B cell (primary cell): ENCODE results near the gene RBM19. TPM values are rescaled to one million over a fixed set of nuclear protein-coding genes. Genes with fewer than 3 reads are reported as not detected.

ENCODE experiments used
- ATAC-seq: fragments of 200-7000 bp; cut with Tn5 transposase; one replicate; pipeline ENCODE4 v1.10.0; 2021; ENCODE audit warnings: low read depth, mild to moderate bottlenecking, moderate number of reproducible peaks, moderate library complexity
- CTCF ChIA-PET: fragments of 350-600 bp; sonication (Branson Sonifier 250); formaldehyde crosslinking; loops from one replicate; lab custom pipeline; 2021; ENCODE audit warnings: antibody characterized with exemption, inconsistent platforms; lab: Charles Lee
- POLR2A ChIA-PET: fragments of 350-600 bp; sonication (Branson Sonifier 250); formaldehyde crosslinking; loops from one replicate; lab custom pipeline; 2021; ENCODE audit warnings: antibody characterized with exemption; lab: Charles Lee
- DNase-seq: peaks from one replicate; pipeline ENCODE4 v3.0.0; 2013
- H2AFZ ChIP-seq: 2 replicates; pipeline ENCODE4 v1.6.1; 2012; ENCODE audit warnings: mild to moderate bottlenecking, low read depth, low read length; ENCODE audit not compliant: insufficient read depth, poor library complexity, severe bottlenecking
- H3K27ac ChIP-seq, 2 donors: 1 replicate in 1 of 2; 2 replicates in 1 of 2; pipeline ENCODE4 v1.5.1; 2012 to 2013; ENCODE audit warnings: low read length in 2 of 2, mild to moderate bottlenecking in 2 of 2, moderate library complexity in 1 of 2
- H3K27me3 ChIP-seq, 4 experiments: fragments of 200-600 bp in 1 of 4; sonication (generic) in 1 of 4; replicated peaks in 1 of 4; 1 replicate in 2 of 4; 2 replicates in 2 of 4; pipeline versions ENCODE4 v1.6.1 to v1.7.0; 2013 to 2016; ENCODE audit warnings: low read length in 3 of 4, mild to moderate bottlenecking in 2 of 4, mixed read lengths in 1 of 4, moderate library complexity in 1 of 4; ENCODE audit not compliant: insufficient read depth in 4 of 4, control insufficient read depth in 3 of 4; ENCODE audit errors: control extremely low read depth in 1 of 4
- H3K36me3 ChIP-seq, 2 experiments: replicated peaks in 1 of 2; 1 replicate in 1 of 2; 2 replicates in 1 of 2; pipeline versions ENCODE4 v1.6.1 to v1.7.1; 2013; ENCODE audit warnings: low read length in 1 of 2; ENCODE audit not compliant: insufficient read depth in 2 of 2, control insufficient read depth in 1 of 2; ENCODE audit errors: control extremely low read depth in 1 of 2, extremely low read depth in 1 of 2
- H3K4me1 ChIP-seq, 2 donors: fragments of 200-600 bp in 1 of 2; sonication (generic) in 1 of 2; 1 replicate in 1 of 2; 2 replicates in 1 of 2; pipeline versions ENCODE4 v1.5.1 to v1.6.1; 2013 to 2017; ENCODE audit warnings: low read length in 2 of 2; ENCODE audit not compliant: control insufficient read depth in 2 of 2, insufficient read depth in 2 of 2
- H3K4me2 ChIP-seq: replicated peaks from 2 replicates; pipeline ENCODE3; 2012; ENCODE audit warnings: mild to moderate bottlenecking, low read depth, low read length; ENCODE audit not compliant: poor library complexity, severe bottlenecking
- H3K4me3 ChIP-seq, 5 experiments: fragments of 200-600 bp in 1 of 5; sonication (generic) in 1 of 5; 1 replicate in 3 of 5; 2 replicates in 2 of 5; pipeline versions ENCODE4 v1.5.1 to v1.7.0; 2011 to 2016; ENCODE audit warnings: low read length in 4 of 5, mild to moderate bottlenecking in 4 of 5, low read depth in 2 of 5, control low read depth in 1 of 5, moderate library complexity in 1 of 5; ENCODE audit not compliant: insufficient read depth in 1 of 5; ENCODE audit errors: control extremely low read depth in 1 of 5, extremely low read depth in 1 of 5
- H3K79me2 ChIP-seq: fragments of 200-600 bp; sonication (generic); one replicate; pipeline ENCODE4 v1.6.0; 2016; ENCODE audit warnings: low read length; ENCODE audit not compliant: control insufficient read depth, insufficient read depth
- H3K9ac ChIP-seq: fragments of 200-600 bp; sonication (generic); 2 replicates; pipeline ENCODE4 v1.6.1; 2017; ENCODE audit warnings: mild to moderate bottlenecking, low read length, moderate library complexity
- H3K9me3 ChIP-seq, 3 donors: one replicate each; pipeline versions ENCODE4 v1.6.1 to v1.7.1; 2013; ENCODE audit warnings: low read length in 2 of 3; ENCODE audit not compliant: control insufficient read depth in 2 of 3, insufficient read depth in 1 of 3; ENCODE audit errors: control extremely low read depth in 1 of 3
- H4K20me1 ChIP-seq: 2 replicates; pipeline ENCODE4 v1.6.0; 2012; ENCODE audit warnings: mild to moderate bottlenecking, low read length; ENCODE audit not compliant: insufficient read depth, control insufficient read depth, poor library complexity, severe bottlenecking
- H3K27ac Mint-ChIP-seq: one replicate; pipeline ENCODE4 v1.8.0; 2021; ENCODE audit warnings: mixed read lengths
- H3K27me3 Mint-ChIP-seq: one replicate; pipeline ENCODE4 v1.8.0; 2021; ENCODE audit warnings: mixed read lengths
- H3K4me1 Mint-ChIP-seq: one replicate; pipeline ENCODE4 v1.8.0; 2021; ENCODE audit warnings: mixed read lengths
- H3K4me3 Mint-ChIP-seq: one replicate; pipeline ENCODE4 v1.8.0; 2021; ENCODE audit warnings: mixed read lengths
- H3K9me3 Mint-ChIP-seq: one replicate; pipeline ENCODE4 v1.8.0; 2022; ENCODE audit warnings: mixed read lengths; ENCODE audit not compliant: insufficient read depth
- CTCF ChIP-seq: fragments of 200-600 bp; IDR thresholded peaks from one replicate; pipeline ENCODE4 v1.8.0; 2022; ENCODE audit warnings: antibody characterized with exemption, mild to moderate bottlenecking
- EZH2 ChIP-seq: IDR thresholded peaks from 2 replicates; pipeline ENCODE4 v1.6.1; 2012; ENCODE audit warnings: borderline replicate concordance, low read depth, mild to moderate bottlenecking, moderate library complexity, low read length; ENCODE audit not compliant: insufficient read depth, poor library complexity, severe bottlenecking
- WGBS: methylation state at CpG from one replicate; pipeline ENCODE4 v1.1.5; 2013; ENCODE audit warnings: missing lambda C conversion rate; ENCODE audit not compliant: insufficient coverage; 5-methylcytosine and 5-hydroxymethylcytosine counted together
- intact Hi-C: fragments of 100-400 bp; cut with micrococcal nuclease; formaldehyde crosslinking; loops from one replicate; pipeline ENCODE4 v1.10.0; 2022
- polyA plus RNA-seq: library from polyadenylated mRNA; depleted of rRNA; stranded (reverse); fragments of >200 nt; gene quantifications from 2 replicates; pipeline ENCODE4 v1.2.3, GENCODE V29; 2012
- total RNA-seq, 2 donors: library from RNA; stranded (reverse); fragments of 120-200 nt in 1 of 2; gene quantifications; 1 replicate in 1 of 2; 2 replicates in 1 of 2; pipeline versions ENCODE4 v1.2.3 to v1.2.4, GENCODE V29; 2013 to 2022

The RBM19 gene
- total and polyA plus RNA-seq, 2 donors (not counting 1 experiment from before 2014, with no cell fraction given): 43.1 to 90.0 TPM

GRCh38 chr12:113880988-113881962 lies 84.8 kb downstream of the RBM19 start:
- Histone ChIP-seq H3K9me3 (peaks cover 0 to 2% (median 0%) of the 10 kb centered on the region in 3 donors), H3K4me2 (no peak overlapping the region), H3K4me1 (no peaks in the 10 kb centered on the region), H3K79me2 (no peaks in the 10 kb centered on the region), H3K27me3 (no peaks in the 10 kb centered on the region), H3K9ac (no peak overlapping the region), H4K20me1 (no peaks in the 10 kb centered on the region), H3K4me3 (no peak overlapping the region), H2AFZ (no peak overlapping the region), H3K27ac (no peak overlapping the region), H3K36me3 (peaks cover 0 to 17% of the 10 kb centered on the region in 2 experiments)
- H3K27me3 Mint-ChIP-seq: no peaks in the 10 kb centered on the region
- intact Hi-C loops: no loop called here
- no peak for TF ChIP-seq CTCF
- no peak for TF ChIP-seq EZH2
- no peak overlapping the region for H3K27ac Mint-ChIP-seq
- CTCF ChIA-PET: no interaction called here
- ATAC-seq (no peak), DNase-seq (no peak)
- no peaks in the 10 kb centered on the region for H3K9me3 Mint-ChIP-seq
- no peaks in the 10 kb centered on the region for H3K4me1 Mint-ChIP-seq
- POLR2A ChIA-PET: no interaction called here
- H3K4me3 Mint-ChIP-seq: no peak overlapping the region
- WGBS: 95% methylated on average over 18 of the region's 23 CpGs

- intact Hi-C loops: no loop called here
- H3K4me3 ChIP-seq: no peak overlapping the region
- no peaks in the 10 kb centered on the region for H3K4me1 Mint-ChIP-seq
These were observed 85.8 kb downstream of the RBM19 start for GRCh38 chr12:113880326-113880725.

More at GRCh38 chr12:113880326-113880725, 85.8 kb downstream of the RBM19 start:
- no peak overlapping the region for H3K27ac ChIP-seq
- no peak overlapping the region for H3K9ac ChIP-seq
- DNase-seq: no peak
- Mint-ChIP-seq H3K27me3 (no peaks in the 10 kb centered on the region), H3K9me3 (no peaks in the 10 kb centered on the region), H3K4me3 (no peak overlapping the region), H3K27ac (no peak overlapping the region)
- no peak overlapping the region for H2AFZ ChIP-seq
- ChIA-PET POLR2A (no interaction called here), CTCF (no interaction called here)
- H3K36me3 ChIP-seq: peaks cover 0 to 20% of the 10 kb centered on the region in 2 experiments
- no peaks in the 10 kb centered on the region for H3K9me3 ChIP-seq
- H3K79me2 ChIP-seq: no peaks in the 10 kb centered on the region
- 97% methylated on average over 11 of the region's 11 CpGs for WGBS
- TF ChIP-seq CTCF (no peak), EZH2 (no peak)
- no peaks in the 10 kb centered on the region for H3K4me1 ChIP-seq
- no peaks in the 10 kb centered on the region for H4K20me1 ChIP-seq
- no peak for ATAC-seq
- H3K27me3 ChIP-seq: no peaks in the 10 kb centered on the region
- H3K4me2 ChIP-seq: no peak overlapping the region
